ENCODE results near the gene FNDC11.

Gene FNDC11

GRCh38 chr20:63553251-63553932, 567 bp upstream of the FNDC11 start:
- no peak for TF ChIP-seq CTCF (IDR thresholded peaks at IDR 0.05; ENCODE audit: control insufficient read depth, insufficient read depth, low read depth, low read length, missing control alignments)
- H3K4me3 ChIP-seq (ENCODE audit: control insufficient read depth, low read depth, low read length): peak overlapping the region; percentile 53
- DNase-seq (ENCODE audit: low read depth): no peak

- H3K4me3 ChIP-seq (ENCODE audit: control insufficient read depth, low read depth, low read length): peak overlapping the region; percentile 53; the same call in 1 of the 2 replicates
- TF ChIP-seq CTCF (IDR thresholded peaks at IDR 0.05; ENCODE audit: control insufficient read depth, insufficient read depth, low read depth, low read length, missing control alignments): no peak
- DNase-seq (ENCODE audit: low read depth): no peak
Measured at GRCh38 chr20:63554361-63555278, 661 bp downstream of the FNDC11 start.

- no peak overlapping the region for H3K4me3 ChIP-seq (ENCODE audit: control insufficient read depth, low read depth, low read length)
- no peak for DNase-seq (ENCODE audit: low read depth)
- TF ChIP-seq CTCF (IDR thresholded peaks at IDR 0.05; ENCODE audit: control insufficient read depth, insufficient read depth, low read depth, low read length, missing control alignments): no peak
Measured at GRCh38 chr20:63555661-63556381, 1.9 kb downstream of the FNDC11 start.

- no peak for DNase-seq (ENCODE audit: low read depth)
- TF ChIP-seq CTCF (IDR thresholded peaks at IDR 0.05; ENCODE audit: control insufficient read depth, insufficient read depth, low read depth, low read length, missing control alignments): no peak
- no peak overlapping the region for H3K4me3 ChIP-seq (ENCODE audit: control insufficient read depth, low read depth, low read length)
Measured at GRCh38 chr20:63556873-63557478, 3.0 kb downstream of the FNDC11 start.

- TF ChIP-seq CTCF (IDR thresholded peaks at IDR 0.05; ENCODE audit: control insufficient read depth, insufficient read depth, low read depth, low read length, missing control alignments): no peak
- H3K4me3 ChIP-seq (ENCODE audit: control insufficient read depth, low read depth, low read length): no peak overlapping the region
- DNase-seq (ENCODE audit: low read depth): no peak
Measured at GRCh38 chr20:63557481-63557891, 3.5 kb downstream of the FNDC11 start.

Measured in AG09309 (cell line).